ENCODE data around the gene SYNPO2.

DNA sequence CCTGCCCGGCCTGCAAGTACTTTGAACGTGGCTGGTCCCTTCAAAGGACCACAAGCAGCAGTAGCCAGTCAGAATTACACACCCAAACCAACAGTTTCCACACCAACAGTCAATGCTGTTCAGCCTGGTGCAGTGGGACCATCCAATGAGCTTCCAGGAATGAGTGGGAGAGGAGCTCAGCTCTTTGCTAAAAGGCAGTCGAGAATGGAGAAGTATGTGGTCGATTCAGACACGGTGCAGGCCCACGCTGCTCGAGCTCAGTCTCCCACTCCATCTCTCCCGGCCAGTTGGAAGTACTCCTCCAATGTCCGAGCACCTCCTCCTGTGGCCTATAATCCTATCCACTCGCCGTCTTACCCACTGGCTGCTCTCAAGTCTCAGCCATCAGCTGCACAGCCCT, 142.6 kb downstream of the SYNPO2 start:
- TF ChIP-seq, protein P1, sequence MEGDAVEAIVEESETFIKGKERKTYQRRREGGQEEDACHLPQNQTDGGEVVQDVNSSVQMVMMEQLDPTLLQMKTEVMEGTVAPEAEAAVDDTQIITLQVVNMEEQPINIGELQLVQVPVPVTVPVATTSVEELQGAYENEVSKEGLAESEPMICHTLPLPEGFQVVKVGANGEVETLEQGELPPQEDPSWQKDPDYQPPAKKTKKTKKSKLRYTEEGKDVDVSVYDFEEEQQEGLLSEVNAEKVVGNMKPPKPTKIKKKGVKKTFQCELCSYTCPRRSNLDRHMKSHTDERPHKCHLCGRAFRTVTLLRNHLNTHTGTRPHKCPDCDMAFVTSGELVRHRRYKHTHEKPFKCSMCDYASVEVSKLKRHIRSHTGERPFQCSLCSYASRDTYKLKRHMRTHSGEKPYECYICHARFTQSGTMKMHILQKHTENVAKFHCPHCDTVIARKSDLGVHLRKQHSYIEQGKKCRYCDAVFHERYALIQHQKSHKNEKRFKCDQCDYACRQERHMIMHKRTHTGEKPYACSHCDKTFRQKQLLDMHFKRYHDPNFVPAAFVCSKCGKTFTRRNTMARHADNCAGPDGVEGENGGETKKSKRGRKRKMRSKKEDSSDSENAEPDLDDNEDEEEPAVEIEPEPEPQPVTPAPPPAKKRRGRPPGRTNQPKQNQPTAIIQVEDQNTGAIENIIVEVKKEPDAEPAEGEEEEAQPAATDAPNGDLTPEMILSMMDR (IDR thresholded peaks at IDR 0.05), result no peak
- TF ChIP-seq POLR2A (IDR thresholded peaks at IDR 0.05), result peak in 1 of 2 donors; percentile 24
- TF ChIP-seq POLR2AphosphoS5 (IDR thresholded peaks at IDR 0.05), result peak; percentile 54
